Central memory CD4-positive, alpha-beta T cell (primary cell): ENCODE results near the gene THRB.

Experiments
- DNase-seq: peaks from one replicate; pipeline ENCODE4 v3.0.0; 2022

The THRB gene

GRCh38 chr3:24164967-24165602 lies 329.6 kb downstream of the THRB start:
- no peak for DNase-seq

- no peak for DNase-seq
Measured at GRCh38 chr3:24162929-24163328, 331.7 kb downstream of the THRB start.

GRCh38 chr3:24161841-24162240 lies 332.8 kb downstream of the THRB start:
- no peak for DNase-seq

- no peak for DNase-seq
Measured at GRCh38 chr3:24160424-24161095, 334.1 kb downstream of the THRB start.

- no peak for DNase-seq
Measured at GRCh38 chr3:24158761-24159454, 335.7 kb downstream of the THRB start.

- DNase-seq, result no peak
Measured at GRCh38 chr3:24157106-24157505, 337.5 kb downstream of the THRB start.

GRCh38 chr3:24156466-24156865 lies 338.2 kb downstream of the THRB start:
- no peak for DNase-seq

GRCh38 chr3:24155276-24155675 lies 339.4 kb downstream of the THRB start:
- no peak for DNase-seq

- DNase-seq, result no peak
Measured at GRCh38 chr3:24154781-24155180, 339.9 kb downstream of the THRB start.

- no peak for DNase-seq
Measured at GRCh38 chr3:24154013-24154695, 340.5 kb downstream of the THRB start.

GRCh38 chr3:24151594-24151993 lies 343.1 kb downstream of the THRB start:
- no peak for DNase-seq

GRCh38 chr3:24149032-24149431 lies 345.6 kb downstream of the THRB start:
- no peak for DNase-seq

GRCh38 chr3:24145981-24146822 lies 348.4 kb downstream of the THRB start:
- no peak for DNase-seq

- no peak for DNase-seq
Measured at GRCh38 chr3:24145481-24145880, 349.2 kb downstream of the THRB start.

GRCh38 chr3:24142127-24142526 lies 352.5 kb downstream of the THRB start:
- DNase-seq, result no peak

GRCh38 chr3:24141548-24141947 lies 353.1 kb downstream of the THRB start:
- no peak for DNase-seq

- no peak for DNase-seq
Measured at GRCh38 chr3:24139463-24140412, 354.9 kb downstream of the THRB start.

- no peak for DNase-seq
Measured at GRCh38 chr3:24138876-24139256, 355.8 kb downstream of the THRB start.

- no peak for DNase-seq
Measured at GRCh38 chr3:24137958-24138875, 356.4 kb downstream of the THRB start.

- no peak for DNase-seq
Measured at GRCh38 chr3:24137334-24137733, 357.3 kb downstream of the THRB start.
